ENCODE data around the gene EMX2. TPM values are rescaled to one million over a fixed set of nuclear protein-coding genes. Genes with fewer than 3 reads are reported as not detected.

The EMX2 gene
- total RNA-seq, 1 experiment from 2014 or later, result not detected

GRCh38 chr10:117569610-117570390, 27.3 kb downstream of the EMX2 start:
- Histone ChIP-seq H3K9ac (ENCODE audit: low read length) (no peak overlapping the region), H2AFZ (ENCODE audit: low read depth, low read length, poor library complexity, severe bottlenecking) (no peak overlapping the region), H3K79me2 (ENCODE audit: insufficient read depth, low read length) (no peaks in the 10 kb centered on the region), H3K4me1 (ENCODE audit: control insufficient read depth in 1 of 2, insufficient read depth in 2 of 2, low read length in 2 of 2) (no peaks in the 10 kb centered on the region), H3K36me3 (ENCODE audit: control insufficient read depth in 1 of 2, insufficient read depth in 2 of 2, low read length in 2 of 2) (no peaks in the 10 kb centered on the region), H3K9me2 (ENCODE audit: insufficient read depth) (no peaks in the 10 kb centered on the region), H3K4me3 (replicated peaks in 1 of 2; ENCODE audit: low read depth in 1 of 2, low read length in 2 of 2) (no peak overlapping the region), H3K4me2 (ENCODE audit: low read length) (no peak overlapping the region), H4K20me1 (ENCODE audit: insufficient read depth) (no peaks in the 10 kb centered on the region), H3K27ac (ENCODE audit: low read depth, low read length) (no peak overlapping the region), H3K27me3 (ENCODE audit: insufficient read depth, low read length) (peaks cover 88% of the 10 kb centered on the region), H3K9me3 (ENCODE audit: control insufficient read depth in 1 of 2, insufficient read depth in 1 of 2, low read depth in 1 of 2, low read length in 2 of 2) (no peaks in the 10 kb centered on the region)
- ChIA-PET POLR2A (no interaction called here), CTCF (no interaction called here), RAD21 (ENCODE audit: low non-redundant PET in 1 of 2, low total read pairs in 2 of 2, uncharacterized antibody in 2 of 2, unreplicated experiment in 2 of 2) (no interaction called here)
- intact Hi-C loops (cut with micrococcal nuclease), result no loop called here
- no TSS peak for BruUV-seq (replicated peaks)
- DNase-seq (ENCODE audit: low read depth, low spot score) (no peak), ATAC-seq (no peak)
- TF ChIP-seq EZH2phosphoT487 (IDR thresholded peaks at IDR 0.05; ENCODE audit: borderline replicate concordance), result no peak
- no peak for TF ChIP-seq ELF1 (IDR thresholded peaks at IDR 0.05; ENCODE audit: borderline replicate concordance, low read depth)

GRCh38 chr10:117570880-117571279, 28.3 kb downstream of the EMX2 start:
- Histone ChIP-seq H3K9ac (ENCODE audit: low read length) (no peak overlapping the region), H2AFZ (ENCODE audit: low read depth, low read length, poor library complexity, severe bottlenecking) (no peak overlapping the region), H3K4me2 (ENCODE audit: low read length) (no peak overlapping the region), H3K27me3 (ENCODE audit: insufficient read depth, low read length) (peaks cover 97% of the 10 kb centered on the region), H3K27ac (ENCODE audit: low read depth, low read length) (no peak overlapping the region), H4K20me1 (ENCODE audit: insufficient read depth) (no peaks in the 10 kb centered on the region), H3K79me2 (ENCODE audit: insufficient read depth, low read length) (no peaks in the 10 kb centered on the region), H3K4me3 (replicated peaks in 1 of 2; ENCODE audit: low read depth in 1 of 2, low read length in 2 of 2) (no peak overlapping the region), H3K4me1 (ENCODE audit: control insufficient read depth in 1 of 2, insufficient read depth in 2 of 2, low read length in 2 of 2) (no peaks in the 10 kb centered on the region), H3K9me2 (ENCODE audit: insufficient read depth) (no peaks in the 10 kb centered on the region), H3K9me3 (ENCODE audit: control insufficient read depth in 1 of 2, insufficient read depth in 1 of 2, low read depth in 1 of 2, low read length in 2 of 2) (no peaks in the 10 kb centered on the region), H3K36me3 (ENCODE audit: control insufficient read depth in 1 of 2, insufficient read depth in 2 of 2, low read length in 2 of 2) (no peaks in the 10 kb centered on the region)
- ChIA-PET RAD21 (ENCODE audit: low non-redundant PET in 1 of 2, low total read pairs in 2 of 2, uncharacterized antibody in 2 of 2, unreplicated experiment in 2 of 2) (no interaction called here), CTCF (no interaction called here), POLR2A (no interaction called here)
- DNase-seq (ENCODE audit: low read depth, low spot score) (no peak), ATAC-seq (peak; percentile 26; the same call in 1 of the 2 replicates)
- no TSS peak for BruUV-seq (replicated peaks)
- intact Hi-C loops (cut with micrococcal nuclease), result no loop called here
- TF ChIP-seq ZNF274 (IDR thresholded peaks at IDR 0.05; ENCODE audit: low read depth, low read length) (no peak), TCF7L2 (IDR thresholded peaks at IDR 0.05; ENCODE audit: borderline replicate concordance, extremely low read depth, insufficient read depth, insufficient read length) (no peak), ELF1 (IDR thresholded peaks at IDR 0.05; ENCODE audit: borderline replicate concordance, low read depth) (no peak)
